DOHH2 (cell line): ENCODE measurements around the gene TMEM38B.
"Not testable (repeated sequence)": the region's sequence is repeated elsewhere in the genome, so short reads cannot be mapped to it uniquely, and the experiment has no call there.

Experiments used
- H3F3A ChIP-seq: fragments of 200-600 bp; sonication (generic), shearing (Covaris generic); 2 replicates; pipeline ENCODE4 v1.6.0; 2016; ENCODE audit warnings: antibody characterized with exemption, mild to moderate bottlenecking; ENCODE audit not compliant: control insufficient read depth, insufficient read depth
- H3K27ac ChIP-seq: fragments of 200-600 bp; sonication (generic); 2 replicates; pipeline ENCODE4 v1.5.1; 2014; ENCODE audit warnings: low read depth, mild to moderate bottlenecking, low read length, moderate library complexity
- H3K27me3 ChIP-seq: fragments of 200-600 bp; sonication (generic); 2 replicates; pipeline ENCODE4 v1.6.1; 2014; ENCODE audit warnings: mild to moderate bottlenecking, low read length, mixed read lengths; ENCODE audit not compliant: control insufficient read depth
- H3K36me3 ChIP-seq: fragments of 200-600 bp; sonication (generic); 2 replicates; pipeline ENCODE4 v1.6.1; 2014; ENCODE audit warnings: mild to moderate bottlenecking, low read length, moderate library complexity, mixed read lengths; ENCODE audit not compliant: control insufficient read depth
- H3K4me1 ChIP-seq: fragments of 200-600 bp; sonication (generic); 2 replicates; pipeline ENCODE4 v1.6.1; 2014; ENCODE audit warnings: mild to moderate bottlenecking, low read length, mixed read lengths; ENCODE audit not compliant: control insufficient read depth
- H3K4me2 ChIP-seq: fragments of 200-600 bp; sonication (generic); 2 replicates; pipeline ENCODE4 v1.6.0; 2014; ENCODE audit warnings: mild to moderate bottlenecking, low read length, moderate library complexity
- H3K4me3 ChIP-seq: fragments of 200-600 bp; sonication (generic); 2 replicates; pipeline ENCODE4 v1.5.1; 2014; ENCODE audit warnings: mild to moderate bottlenecking, low read length, mixed read lengths
- H3K79me2 ChIP-seq: fragments of 200-600 bp; sonication (generic); 2 replicates; pipeline ENCODE4 v1.6.1; 2014; ENCODE audit warnings: mild to moderate bottlenecking, low read length, mixed read lengths; ENCODE audit not compliant: control insufficient read depth
- H3K9me2 ChIP-seq: fragments of 200-600 bp; sonication (generic); replicated peaks from 2 replicates; pipeline ENCODE4 v1.6.1; 2014; ENCODE audit warnings: mild to moderate bottlenecking, low read length, mixed read lengths; ENCODE audit not compliant: control insufficient read depth
- H3K9me3 ChIP-seq: fragments of 200-600 bp; sonication (generic); 2 replicates; pipeline ENCODE4 v1.6.1; 2014; ENCODE audit warnings: antibody characterized with exemption, low read length, mixed read lengths; ENCODE audit not compliant: control insufficient read depth, insufficient read depth
- H4K20me1 ChIP-seq: fragments of 200-600 bp; sonication (generic); 2 replicates; pipeline ENCODE4 v1.6.0; 2014; ENCODE audit warnings: low read depth, mild to moderate bottlenecking, antibody characterized with exemption, low read length, moderate library complexity; ENCODE audit not compliant: control insufficient read depth, insufficient read depth
- EZH2phosphoT487 ChIP-seq: fragments of 200-600 bp; sonication (generic); IDR thresholded peaks from 2 replicates; pipeline ENCODE4 v1.6.1; 2017; ENCODE audit warnings: borderline replicate concordance, mild to moderate bottlenecking, antibody characterized with exemption, low read length, moderate library complexity, mixed read lengths
- TF ChIP-seq, protein P1 (sequence below): fragments of 200-600 bp; sonication (generic); IDR thresholded peaks from one replicate; pipeline ENCODE4 v1.5.1; 2014; ENCODE audit warnings: antibody characterized with exemption, mild to moderate bottlenecking, low read depth, low read length; ENCODE audit not compliant: poor library complexity, severe bottlenecking

Gene TMEM38B

DNA sequence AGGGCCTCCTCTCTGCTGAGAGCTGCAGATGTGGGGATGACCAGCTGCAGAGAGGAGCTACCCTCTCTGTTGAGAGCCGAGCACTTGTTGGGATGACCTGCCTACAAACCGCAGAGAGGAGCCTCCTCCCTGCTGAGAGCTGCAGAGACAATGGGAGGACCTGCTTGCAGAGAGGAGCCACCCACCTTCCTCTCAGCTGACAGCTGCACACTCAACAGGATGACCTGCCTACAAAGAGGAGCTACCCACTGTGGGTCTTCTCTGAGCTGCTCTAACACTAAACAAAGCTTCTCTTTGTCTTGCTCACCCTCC, 19.6 kb downstream of the TMEM38B start:
- Histone ChIP-seq H3K27me3 (no peaks in the 10 kb centered on the region), H3K36me3 (peaks cover 6% of the 10 kb centered on the region; the same call in 1 of the 2 replicates), H3K27ac (no peak overlapping the region), H3K9me3 (no peaks in the 10 kb centered on the region), H3K79me2 (no peaks in the 10 kb centered on the region), H4K20me1 (no peaks in the 10 kb centered on the region), H3F3A (peaks cover 7% of the 10 kb centered on the region; the same call in 1 of the 2 replicates), H3K9me2 (no peaks in the 10 kb centered on the region), H3K4me3 (no peak overlapping the region), H3K4me1 (no peaks in the 10 kb centered on the region), H3K4me2 (no peak overlapping the region)
- TF ChIP-seq, protein P1, sequence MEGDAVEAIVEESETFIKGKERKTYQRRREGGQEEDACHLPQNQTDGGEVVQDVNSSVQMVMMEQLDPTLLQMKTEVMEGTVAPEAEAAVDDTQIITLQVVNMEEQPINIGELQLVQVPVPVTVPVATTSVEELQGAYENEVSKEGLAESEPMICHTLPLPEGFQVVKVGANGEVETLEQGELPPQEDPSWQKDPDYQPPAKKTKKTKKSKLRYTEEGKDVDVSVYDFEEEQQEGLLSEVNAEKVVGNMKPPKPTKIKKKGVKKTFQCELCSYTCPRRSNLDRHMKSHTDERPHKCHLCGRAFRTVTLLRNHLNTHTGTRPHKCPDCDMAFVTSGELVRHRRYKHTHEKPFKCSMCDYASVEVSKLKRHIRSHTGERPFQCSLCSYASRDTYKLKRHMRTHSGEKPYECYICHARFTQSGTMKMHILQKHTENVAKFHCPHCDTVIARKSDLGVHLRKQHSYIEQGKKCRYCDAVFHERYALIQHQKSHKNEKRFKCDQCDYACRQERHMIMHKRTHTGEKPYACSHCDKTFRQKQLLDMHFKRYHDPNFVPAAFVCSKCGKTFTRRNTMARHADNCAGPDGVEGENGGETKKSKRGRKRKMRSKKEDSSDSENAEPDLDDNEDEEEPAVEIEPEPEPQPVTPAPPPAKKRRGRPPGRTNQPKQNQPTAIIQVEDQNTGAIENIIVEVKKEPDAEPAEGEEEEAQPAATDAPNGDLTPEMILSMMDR, result no peak
- TF ChIP-seq EZH2phosphoT487, result no peak

DNA sequence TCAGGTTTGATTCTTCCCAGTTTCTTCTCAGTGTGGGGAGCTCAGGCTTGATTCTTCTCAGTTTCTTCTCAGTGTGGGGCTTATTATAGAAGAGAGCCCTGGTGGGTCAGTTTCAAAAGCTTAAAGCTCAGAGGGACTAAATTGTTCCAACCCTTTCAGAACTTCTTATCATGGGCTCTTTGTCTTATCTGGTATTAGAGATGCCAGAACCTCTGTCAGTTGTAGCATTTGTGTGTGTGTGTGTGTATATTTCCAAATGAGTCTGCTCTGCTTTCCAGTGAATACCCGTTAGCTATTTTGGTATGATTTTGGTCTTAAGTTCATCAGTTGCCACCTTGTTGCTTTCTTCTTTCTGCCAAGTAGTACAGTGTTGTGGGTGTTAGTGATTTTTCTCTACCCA, 21.8 kb downstream of the TMEM38B start:
- TF ChIP-seq EZH2phosphoT487, result no peak
- TF ChIP-seq, protein P1, result no peak
- Histone ChIP-seq H4K20me1 (no peaks in the 10 kb centered on the region), H3K9me3 (no peaks in the 10 kb centered on the region), H3K27ac (no peak overlapping the region), H3K4me1 (no peaks in the 10 kb centered on the region), H3K9me2 (no peaks in the 10 kb centered on the region), H3K79me2 (no peaks in the 10 kb centered on the region), H3K27me3 (no peaks in the 10 kb centered on the region), H3K4me3 (no peak overlapping the region), H3F3A (peaks cover 7% of the 10 kb centered on the region; the same call in 1 of the 2 replicates), H3K36me3 (no peaks in the 10 kb centered on the region), H3K4me2 (no peak overlapping the region)

DNA sequence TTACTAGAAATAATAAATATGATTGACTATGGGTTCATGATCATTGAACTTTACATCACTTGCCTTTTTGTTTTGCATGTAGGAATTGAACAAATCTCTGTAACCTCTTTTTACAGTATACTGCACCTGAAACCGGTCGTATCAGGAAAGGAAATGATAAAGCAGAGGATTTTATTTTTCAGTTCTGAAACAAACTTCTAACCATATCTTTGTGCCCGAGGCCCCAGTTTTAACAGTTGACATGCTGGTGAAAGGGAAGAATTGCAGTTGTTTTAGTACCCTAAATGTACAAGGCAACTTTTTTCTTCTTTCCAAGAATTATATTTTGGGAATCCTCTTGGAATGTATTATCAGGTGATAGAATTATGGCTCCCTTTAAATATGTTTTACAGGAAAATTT, 27.8 kb downstream of the TMEM38B start:
- Histone ChIP-seq H3K4me1 (no peaks in the 10 kb centered on the region), H3K36me3 (no peaks in the 10 kb centered on the region), H3K9me3 (no peaks in the 10 kb centered on the region), H3K9me2 (no peaks in the 10 kb centered on the region), H3K4me3 (no peak overlapping the region), H3K4me2 (no peak overlapping the region), H3K27ac (no peak overlapping the region), H3F3A (peaks cover 3% of the 10 kb centered on the region; the same call in 1 of the 2 replicates), H4K20me1 (no peaks in the 10 kb centered on the region), H3K27me3 (no peaks in the 10 kb centered on the region), H3K79me2 (no peaks in the 10 kb centered on the region)
- no peak for TF ChIP-seq EZH2phosphoT487
- TF ChIP-seq, protein P1, result no peak

DNA sequence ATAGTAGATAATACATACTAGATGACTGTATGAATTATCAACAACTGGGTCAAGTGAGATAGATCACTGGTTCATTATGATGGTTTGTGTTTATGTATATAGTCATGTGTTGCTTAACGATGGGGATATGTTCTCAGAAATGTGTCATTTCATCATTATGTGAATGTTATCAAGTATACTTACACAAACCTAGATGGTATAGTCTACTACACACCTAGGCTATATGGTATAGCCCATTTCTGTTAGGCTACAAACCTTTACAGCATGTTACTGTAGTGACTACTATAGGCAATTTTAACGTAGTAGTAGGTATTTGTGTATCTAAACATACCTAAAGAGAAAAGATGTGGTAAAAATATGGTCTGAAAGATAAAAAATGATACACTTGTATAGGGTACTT, 31.0 kb downstream of the TMEM38B start:
- no peak for TF ChIP-seq EZH2phosphoT487
- TF ChIP-seq, protein P1, result no peak
- Histone ChIP-seq H3K4me3 (no peak overlapping the region), H3K27me3 (no peaks in the 10 kb centered on the region), H3K79me2 (no peaks in the 10 kb centered on the region), H3K4me1 (no peaks in the 10 kb centered on the region), H3F3A (no peaks in the 10 kb centered on the region), H4K20me1 (no peaks in the 10 kb centered on the region), H3K9me3 (no peaks in the 10 kb centered on the region), H3K9me2 (no peaks in the 10 kb centered on the region), H3K27ac (no peak overlapping the region), H3K36me3 (no peaks in the 10 kb centered on the region), H3K4me2 (no peak overlapping the region)

DNA sequence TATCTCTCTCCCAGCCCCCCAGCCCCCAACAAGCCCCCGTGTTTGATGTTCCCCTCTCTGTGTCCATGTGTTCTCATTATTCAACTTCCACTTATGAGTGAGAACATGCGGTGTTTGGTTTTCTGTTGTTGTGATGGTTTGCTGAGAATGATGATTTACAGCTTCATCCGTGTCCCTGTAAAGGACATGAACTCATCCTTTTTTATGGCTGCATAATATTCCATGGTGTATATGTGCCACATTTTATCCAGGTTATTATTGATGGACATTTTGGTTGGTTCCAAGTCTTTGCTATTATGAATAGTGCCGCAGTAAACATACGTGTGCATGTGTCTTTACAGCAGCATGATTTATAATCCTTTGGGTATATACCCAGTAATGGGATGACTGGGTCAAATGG, 33.9 kb downstream of the TMEM38B start:
- not testable (repeated sequence) for H3K27ac ChIP-seq, H3K27me3 ChIP-seq, H3F3A ChIP-seq, H3K9me2 ChIP-seq, H3K9me3 ChIP-seq, H4K20me1 ChIP-seq, H3K4me2 ChIP-seq, H3K4me1 ChIP-seq, H3K36me3 ChIP-seq, H3K4me3 ChIP-seq, H3K79me2 ChIP-seq
